K562 (cell line): ENCODE measurements around the gene PFKFB2. TPM values are rescaled to one million over a fixed set of nuclear protein-coding genes. Genes with fewer than 3 reads are reported as not detected.

Source experiments
- ATAC-seq: fragments of 200-7000 bp; cut with Tn5 transposase; 3 replicates; pipeline ENCODE4 v1.9.1; 2020; ENCODE audit warnings: moderate library complexity
- Bru-seq: library from RNA; stranded (reverse); fragments of 400-500 nt; gene quantifications from one replicate; lab custom pipeline; 2021; lab: Mats Ljungman, UMichigan
- BruChase-seq, 2 experiments: library from RNA; stranded (reverse); fragments of 400-500 nt; gene quantifications; one replicate each; lab custom pipeline; 2021; lab: Mats Ljungman, UMichigan
- BruUV-seq: library from RNA; stranded (reverse); fragments of 400-500 nt; replicated peaks from 2 replicates; lab custom pipeline; 2021; lab: Mats Ljungman, UMichigan
- CTCF ChIA-PET: fragments of 300-600 bp; formaldehyde crosslinking; extraction: SDS; loops from one replicate; lab custom pipeline; 2021; ENCODE audit warnings: low intra/inter-chr PET ratio; lab: Yijun Ruan, JAX
- POLR2A ChIA-PET: fragments of 300-600, 350-650 bp; sonication (Branson Sonifier 250); formaldehyde crosslinking; extraction: SDS; loops from one replicate; lab custom pipeline; 2021; ENCODE audit warnings: antibody characterized with exemption, inconsistent platforms; lab: Yijun Ruan, JAX
- DNase-seq, 4 experiments: peaks; one replicate each; pipeline versions ENCODE4 v3.0.0 to v3.0.0-alpha.2; 2011 to 2018; ENCODE audit warnings: low spot score in 3 of 4, mixed read lengths in 3 of 4; ENCODE audit errors: extremely low read depth in 1 of 4
- FAIRE-seq: peaks from 2 replicates; lab custom pipeline; 2011; peaks lifted over from hg19 to GRCh38; lab: Jason Lieb, UNC
- H2AFZ ChIP-seq: 2 replicates; pipeline ENCODE4 v1.6.0; 2011; ENCODE audit warnings: low read depth, low read length, control low read depth, inconsistent platforms
- H3K27ac ChIP-seq: fragments of 200-600 bp; 3 replicates; pipeline ENCODE4 v1.8.0; 2011; ENCODE audit warnings: low read depth, mild to moderate bottlenecking, control low read depth, inconsistent platforms, low read length, moderate library complexity, mixed read lengths; ENCODE audit errors: extremely low read depth
- H3K27me3 ChIP-seq, 2 experiments: fragments of 300-600 bp in 1 of 2; 2 replicates in 1 of 2; 3 replicates in 1 of 2; pipeline versions ENCODE4 v1.6.0 to v1.8.0; 2011; ENCODE audit warnings: inconsistent platforms in 2 of 2, low read length in 2 of 2, mild to moderate bottlenecking in 1 of 2, mixed read lengths in 1 of 2, moderate library complexity in 1 of 2; ENCODE audit not compliant: control insufficient read depth in 2 of 2, insufficient read depth in 2 of 2
- H3K36me3 ChIP-seq: fragments of 300-600 bp; 3 replicates; pipeline ENCODE4 v1.8.0; 2011; ENCODE audit warnings: mild to moderate bottlenecking, low read length, inconsistent platforms; ENCODE audit not compliant: control insufficient read depth, insufficient read depth
- H3K4me1 ChIP-seq, 2 experiments: fragments of 200-600 bp in 1 of 2; replicated peaks in 1 of 2; 2 replicates in 1 of 2; 3 replicates in 1 of 2; pipeline versions ENCODE4 v1.5.1 to v1.8.0; 2011; ENCODE audit warnings: inconsistent platforms in 2 of 2, low read length in 2 of 2, mild to moderate bottlenecking in 1 of 2, mixed read lengths in 1 of 2, moderate library complexity in 1 of 2; ENCODE audit not compliant: control insufficient read depth in 2 of 2, insufficient read depth in 2 of 2
- H3K4me2 ChIP-seq: 2 replicates; pipeline ENCODE4 v1.6.1; 2011; ENCODE audit warnings: low read length, control low read depth, inconsistent platforms, mixed read lengths; ENCODE audit not compliant: insufficient read depth
- H3K4me3 ChIP-seq: fragments of 200-600 bp; sonication (generic), shearing (Covaris generic); 2 replicates; pipeline ENCODE4 v1.5.1; 2016; ENCODE audit warnings: control low read depth, inconsistent platforms
- H3K79me2 ChIP-seq: fragments of 200-600 bp; 3 replicates; pipeline ENCODE4 v1.8.0; 2011; ENCODE audit warnings: low read length, inconsistent platforms; ENCODE audit not compliant: control insufficient read depth, insufficient read depth
- H3K9ac ChIP-seq, 2 experiments: 2 replicates each; pipeline versions ENCODE4 v1.6.0 to v1.6.1; 2011; ENCODE audit warnings: low read depth in 2 of 2, low read length in 2 of 2, control low read depth in 1 of 2, inconsistent platforms in 1 of 2, mild to moderate bottlenecking in 1 of 2, mixed read lengths in 1 of 2; ENCODE audit not compliant: insufficient read depth in 1 of 2
- H3K9me1 ChIP-seq: one replicate; pipeline ENCODE4 v1.6.0; 2011; ENCODE audit warnings: inconsistent platforms, mild to moderate bottlenecking, low read length, moderate library complexity; ENCODE audit not compliant: control insufficient read depth, insufficient read depth
- H3K9me3 ChIP-seq: replicated peaks from 2 replicates; pipeline ENCODE4 v1.5.1; 2011; ENCODE audit warnings: low read depth, low read length, inconsistent platforms; ENCODE audit not compliant: control insufficient read depth, insufficient read depth
- H4K20me1 ChIP-seq: replicated peaks from 2 replicates; pipeline ENCODE4 v1.6.1; 2011; ENCODE audit warnings: low read length, inconsistent platforms, mixed read lengths; ENCODE audit not compliant: control insufficient read depth, insufficient read depth
- CC2D1A ChIP-seq: fragments of 450-650 bp; IDR thresholded peaks from 2 replicates; pipeline ENCODE4 v1.6.1; 2017; ENCODE audit warnings: mild to moderate bottlenecking
- CCAR2 ChIP-seq: fragments of 200-400 bp; formaldehyde crosslinking; IDR thresholded peaks from 2 replicates; pipeline ENCODE4 v1.6.1; 2017; ENCODE audit warnings: mild to moderate bottlenecking, low read depth, low read length
- HDAC2 ChIP-seq: fragments of 450-650 bp; IDR thresholded peaks from 2 replicates; pipeline ENCODE4 v1.6.1; 2016; ENCODE audit warnings: mild to moderate bottlenecking
- MCM2 ChIP-seq: fragments of 450-650 bp; IDR thresholded peaks from 2 replicates; pipeline ENCODE4 v1.6.1; 2017; ENCODE audit warnings: low read depth, mild to moderate bottlenecking
- MCM3 ChIP-seq: fragments of 450-650 bp; IDR thresholded peaks from 2 replicates; pipeline ENCODE4 v1.6.1; 2016
- RFX1 ChIP-seq: fragments of 450-650 bp; IDR thresholded peaks from 2 replicates; pipeline ENCODE4 v1.6.1; 2016; ENCODE audit warnings: mild to moderate bottlenecking, moderate library complexity
- SREBF2 ChIP-seq: sonication (generic); formaldehyde crosslinking; IDR thresholded peaks from 2 replicates; pipeline ENCODE4 v1.4.0; 2020; ENCODE audit warnings: mild to moderate bottlenecking, missing genetic modification reagents
- TFAP4 ChIP-seq: sonication (generic); formaldehyde crosslinking; IDR thresholded peaks from 2 replicates; pipeline ENCODE4 v1.8.0; 2022; ENCODE audit warnings: missing genetic modification reagents, mild to moderate bottlenecking, moderate library complexity, borderline replicate concordance
- TSC22D4 ChIP-seq: fragments of 450-650 bp; IDR thresholded peaks from 2 replicates; pipeline ENCODE4 v1.6.1; 2016; ENCODE audit warnings: missing genetic modification characterization, missing biosample characterization, control low read depth
- ZBTB5 ChIP-seq: fragments of 450-650 bp; IDR thresholded peaks from 2 replicates; pipeline ENCODE4 v1.6.1; 2017; ENCODE audit warnings: antibody characterized with exemption
- ZNF212 ChIP-seq: fragments of 450-650 bp; formaldehyde crosslinking; IDR thresholded peaks from 2 replicates; pipeline ENCODE4 v1.4.0; 2020; ENCODE audit warnings: mild to moderate bottlenecking
- ZNF717 ChIP-seq: fragments of 250-450 bp; sonication (Bioruptor Pico); IDR thresholded peaks from 2 replicates; pipeline ENCODE4 v1.5.0; 2021
- WGBS: fragments of 100-300 bp; shearing (Covaris generic); methylation state at CpG from one replicate; pipeline ENCODE4 v1.1.6; 2016; ENCODE audit warnings: low coverage, mixed read lengths; ENCODE audit not compliant: insufficient coverage; ENCODE audit errors: missing lambda C conversion rate; 5-methylcytosine and 5-hydroxymethylcytosine counted together
- in situ Hi-C: fragments of 300-500 bp; cut with MboI; formaldehyde crosslinking; loops from 4 replicates; pipeline ENCODE4 v1.15.0; 2018; ENCODE audit warnings: inconsistent platforms, mixed read lengths
- intact Hi-C: fragments of 100-400 bp; cut with micrococcal nuclease; formaldehyde crosslinking; loops from 2 replicates; pipeline ENCODE4 v1.14.2; 2022
- long read RNA-seq, 3 experiments: library from polyadenylated mRNA in 2 of 3; library from RNA in 1 of 3; unstranded in 2 of 3; stranded (forward) in 1 of 3; transcript quantifications; one replicate each; pipeline ENCODE4 v2.0.0, GENCODE V29; 2019 to 2022
- polyA minus RNA-seq, 3 experiments: library from RNA; depleted of rRNA, polyadenylated mRNA; stranded (reverse); fragments of >200 nt; gene quantifications; 2 replicates each; pipeline ENCODE4 v1.2.3, GENCODE V29; 2011
- polyA plus RNA-seq, 8 experiments: library from polyadenylated mRNA; depleted of rRNA in 4 of 8; stranded (reverse) in 5 of 8; unstranded in 3 of 8; fragments of >200 nt; fragmentation: Nextera tagmentation in 2 of 8; fragmentation: Illumina TruSeq in 1 of 8; extraction: Ambion mirVana in 2 of 8; extraction: Trizol in 1 of 8; gene quantifications; 2 replicates each; pipeline versions ENCODE4 v1.2.1 to v1.2.3, GENCODE V29; 2011 to 2014; ENCODE audit warnings: inconsistent platforms in 1 of 8, missing spikeins in 1 of 8
- total RNA-seq, 7 experiments: library from RNA; depleted of rRNA in 6 of 7; stranded (reverse); fragments of >200 nt in 6 of 7; fragmentation: Illumina TruSeq in 2 of 7; extraction: Trizol in 2 of 7; gene quantifications; 2 replicates each; pipeline versions ENCODE4 v1.2.1 to v1.2.3, GENCODE V29; 2011 to 2021; ENCODE audit warnings: low replicate concordance in 1 of 7

PFKFB2 gene
- total RNA-seq (2011; cell fraction: chromatin; rRNA removed; ENCODE audit: low replicate concordance), result 29.4 and 45.8 TPM in 2 replicates
- 18.0 and 21.1 TPM in 2 replicates for total RNA-seq (2011; cell fraction: nucleolus; rRNA removed)
- 29.2 and 44.5 TPM in 2 replicates for total RNA-seq (2011; cell fraction: nucleoplasm; rRNA removed)
- total RNA-seq (2014; rRNA removed) (10.5 and 12.3 TPM in 2 replicates), total RNA-seq (2014; rRNA removed; fragmentation: Illumina TruSeq; extraction: Trizol) (21.9 and 26.2 TPM in 2 replicates), total RNA-seq (2015; rRNA removed; fragmentation: Illumina TruSeq; extraction: Trizol) (17.3 and 17.8 TPM in 2 replicates), total RNA-seq (2021) (20.4 and 22.9 TPM in 2 replicates), polyA plus RNA-seq (2011; rRNA removed) (24.1 and 26.0 TPM in 2 replicates), polyA plus RNA-seq (2014; fragmentation: Illumina TruSeq; extraction: Trizol) (13.5 and 16.4 TPM in 2 replicates), polyA plus RNA-seq (2014; fragmentation: Nextera tagmentation; extraction: Ambion mirVana) (1 to 10 TPM; 6.9 to 7.6 TPM), polyA plus RNA-seq (2014; rRNA removed) (11.7 and 11.9 TPM in 2 replicates), polyA minus RNA-seq (2011; rRNA and poly(A)+ RNA removed) (44.6 and 45.6 TPM in 2 replicates), Bru-seq, nascent RNA (percentile 66 among the genes with signal in this experiment), BruChase-seq, experiment 1, labeled RNA remaining after a 2-hour chase (percentile 69 among the genes with signal in this experiment), BruChase-seq, experiment 2, labeled RNA remaining after a 6-hour chase (percentile 77 among the genes with signal in this experiment)
- polyA plus RNA-seq (2011; cell fraction: cytosol; rRNA removed), result 7.4 and 16.5 TPM in 2 replicates
- 45.3 and 52.2 TPM in 2 replicates for polyA plus RNA-seq (2011; cell fraction: nucleus; rRNA removed)
- 11.2 and 14.1 TPM in 2 replicates for polyA plus RNA-seq (2012)
- 11.7 and 14.3 TPM in 2 replicates for polyA minus RNA-seq (2011; cell fraction: cytosol; rRNA and poly(A)+ RNA removed)
- polyA minus RNA-seq (2011; cell fraction: nucleus; rRNA and poly(A)+ RNA removed), result 18.3 and 29.3 TPM in 2 replicates
- long read RNA-seq, experiment 1, full-length matches to known transcripts, result 3 of 40 reads
- long read RNA-seq, experiment 1, partial matches to known transcripts, result 2 of 40 reads
- long read RNA-seq, experiment 1, other reads (novel, unspliced or antisense), result 35 of 40 reads
- long read RNA-seq, experiment 2, partial matches to known transcripts, result 0 of 10 reads
- long read RNA-seq, experiment 2, other reads (novel, unspliced or antisense), result 10 of 10 reads
- long read RNA-seq, experiment 3, partial matches to known transcripts, result 1 of 4 reads
- long read RNA-seq, experiment 3, other reads (novel, unspliced or antisense), result 3 of 4 reads

- H3K4me3 ChIP-seq, result peak within 1 kb of the TSS; percentile 92
- in situ Hi-C loops (no loop called here), intact Hi-C loops (loop anchor here (10.0 kb wide), 1 partner anchor 592 kb away; the partner anchor contains the start of gene CR1L)
- ChIA-PET POLR2A (interaction anchor here (0.6 to 1.6 kb wide), 20 partner anchors 9 to 597 kb away, joined by 3 to 9 read pairs (median 4); partner anchors contain the start of genes C1orf116 and CD55), CTCF (interaction anchor here (1.1 kb wide), 1 partner anchor 48 kb away, joined by 5 read pairs; no protein-coding TSS in a partner anchor)
- H3K4me2 ChIP-seq, result peak within 1 kb of the TSS; percentile 99
- DNase-seq (peak; percentile 98 to 100 (median 98)), ATAC-seq (peak; percentile 85), FAIRE-seq (peak; percentile 83)
- H3K4me1 ChIP-seq, result peaks cover 14 to 47% of the 10 kb centered on the region in 2 experiments
- peak within 1 kb of the TSS; percentile 96 to 98 for H3K9ac ChIP-seq
- H4K20me1 ChIP-seq, result peaks cover 14% of the 10 kb centered on the region; the same call in 1 of the 2 replicates
- no peaks in the 10 kb centered on the region for H3K27me3 ChIP-seq
- H3K9me1 ChIP-seq, result no peaks in the 10 kb centered on the region
- TSS peak; percentile 67 for BruUV-seq
- H3K27ac ChIP-seq, result peak within 1 kb of the TSS; percentile 94
- H3K36me3 ChIP-seq, result peaks cover 19% of the 10 kb centered on the region
- no peaks in the 10 kb centered on the region for H3K9me3 ChIP-seq
- 4% methylated on average over 56 of the region's 56 CpGs for WGBS
- H2AFZ ChIP-seq, result peak within 1 kb of the TSS; percentile 98
- peaks cover 48% of the 10 kb centered on the region for H3K79me2 ChIP-seq
- TF ChIP-seq ZNF212 (CRISPR knock-in tag), result no peak
- TF ChIP-seq HDAC2, result peak; percentile 73; the same call in 1 of the 2 replicates
- peak; percentile 96 for TF ChIP-seq RFX1
- no peak for TF ChIP-seq MCM2
- 0 out of 2 replicates have a peak, but pooled peaks have one; percentile 20 for TF ChIP-seq ZBTB5
- TF ChIP-seq MCM3, result no peak
- TF ChIP-seq CC2D1A, result no peak
- TF ChIP-seq TFAP4 (CRISPR knock-in tag), result peak; percentile 98
- no peak for TF ChIP-seq SREBF2
- TF ChIP-seq TSC22D4 (tag), result no peak
- TF ChIP-seq CCAR2, result no peak
- no peak for TF ChIP-seq ZNF717 (CRISPR knock-in tag)
These were observed at the start of gene PFKFB2 for GRCh38 chr1:207052911-207053769. PFKFB2 (plus strand) TSS chr1:207053275; CDS start chr1:207054718, 1,443 bp downstream.
